Hepatocyte (in vitro differentiated cells): ENCODE results near the gene CABYR.

Source experiments
- CTCF ChIP-seq: fragments of 200-600 bp; sonication (generic); IDR thresholded peaks from 2 replicates; pipeline ENCODE4 v1.5.1; 2016; ENCODE audit warnings: antibody characterized with exemption, mild to moderate bottlenecking; ENCODE audit not compliant: poor library complexity
- EZH2 ChIP-seq: fragments of 200-600 bp; sonication (generic); IDR thresholded peaks from 2 replicates; pipeline ENCODE4 v1.6.1; 2016; ENCODE audit warnings: antibody characterized with exemption, mild to moderate bottlenecking, borderline replicate concordance

- no peak for TF ChIP-seq CTCF
- no peak for TF ChIP-seq EZH2
Measured at GRCh38 chr18:24112874-24113615, 25.8 kb upstream of the CABYR start.
